GM19240 (cell line): ENCODE results near the gene ZDHHC14.

Experiments used
- DNase-seq: peaks from one replicate; pipeline ENCODE4 v3.0.0; 2011; ENCODE audit warnings: low spot score; ENCODE audit not compliant: insufficient read length

ZDHHC14 gene

GRCh38 chr6:157491571-157492232, 110.7 kb downstream of the ZDHHC14 start:
- DNase-seq: no peak

- DNase-seq: no peak
Observed at GRCh38 chr6:157492249-157492648, 111.3 kb downstream of the ZDHHC14 start.

DNA sequence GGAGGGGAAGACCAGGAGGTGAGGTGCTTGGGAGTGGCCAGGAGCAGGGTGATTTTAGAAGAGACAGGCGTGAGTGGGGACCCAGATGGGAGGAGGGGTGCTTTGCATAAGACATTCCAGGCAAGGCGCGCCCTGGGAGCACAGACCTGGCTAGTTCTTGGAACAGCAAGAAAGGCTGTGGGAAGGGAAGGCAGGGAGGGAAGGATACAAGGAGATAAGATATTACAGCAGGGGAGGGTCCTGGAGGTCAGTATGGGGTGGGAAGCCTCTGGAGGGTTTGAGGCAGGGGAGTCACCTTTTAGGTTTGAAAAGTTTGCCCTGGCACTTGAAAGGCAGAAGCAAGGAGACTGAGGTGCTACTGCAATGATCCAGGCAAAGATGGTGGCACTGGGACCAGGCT, 111.8 kb downstream of the ZDHHC14 start:
- no peak for DNase-seq

DNA sequence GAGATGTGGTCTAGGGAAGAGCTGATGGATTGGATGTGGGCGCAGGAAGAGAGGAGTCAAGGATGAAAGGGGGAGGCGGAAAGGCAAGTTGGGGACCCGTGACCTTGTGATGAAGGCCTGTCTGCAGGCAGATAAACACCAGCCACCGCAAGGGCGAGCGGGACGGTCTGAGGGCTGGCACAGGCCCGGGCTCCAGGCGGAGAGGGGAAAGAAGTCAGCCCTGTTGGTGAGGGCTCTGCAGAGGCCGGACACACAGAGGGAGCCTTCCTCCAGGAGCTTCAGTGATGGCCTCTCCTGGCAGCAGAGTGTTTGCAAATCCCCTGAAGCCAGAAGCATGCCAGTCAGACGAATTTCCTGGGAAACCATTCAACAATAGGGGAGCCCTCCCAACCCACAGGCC, 112.2 kb downstream of the ZDHHC14 start:
- DNase-seq: no peak

DNA sequence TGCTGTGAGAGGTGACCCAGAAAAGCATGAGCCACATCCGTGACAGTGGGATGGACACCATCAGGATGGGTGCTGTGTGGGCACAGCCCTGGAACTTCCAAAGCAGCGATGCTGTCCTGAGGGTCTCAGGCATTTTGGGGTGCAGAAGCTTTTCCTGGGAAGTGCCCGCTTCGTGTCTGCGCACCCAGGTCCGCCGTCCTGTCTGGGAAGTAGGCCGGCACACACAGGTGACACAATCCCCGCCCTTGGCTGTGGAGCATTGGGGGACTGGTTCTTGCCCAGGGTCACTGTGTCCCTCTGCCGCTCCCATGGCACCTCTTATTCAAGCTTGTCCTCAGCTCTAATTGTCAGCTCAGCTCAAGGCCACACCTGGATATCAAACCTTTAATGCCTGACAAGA, 112.6 kb downstream of the ZDHHC14 start:
- no peak for DNase-seq

GRCh38 chr6:157494132-157494710, 113.2 kb downstream of the ZDHHC14 start:
- no peak for DNase-seq

GRCh38 chr6:157496534-157497095, 115.6 kb downstream of the ZDHHC14 start:
- DNase-seq: no peak

DNA sequence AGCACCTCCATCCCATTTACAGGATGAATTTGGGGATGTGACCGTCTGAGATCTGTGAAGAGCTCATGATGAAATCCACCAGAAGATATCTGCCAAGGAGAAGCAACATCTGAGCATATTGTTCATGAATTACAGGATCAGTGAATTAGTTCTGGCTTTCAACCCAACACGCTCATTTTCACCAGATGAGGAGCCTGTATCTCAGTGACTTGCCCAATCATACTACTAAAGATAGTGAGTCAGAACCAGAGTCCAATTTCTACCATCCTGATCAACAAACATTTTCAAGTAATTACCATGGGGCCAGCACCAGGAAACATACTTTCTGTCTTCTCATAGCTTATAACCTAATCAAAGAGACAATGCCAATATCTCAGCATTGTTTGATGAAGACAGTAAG, 116.6 kb downstream of the ZDHHC14 start:
- no peak for DNase-seq

GRCh38 chr6:157498817-157499216, 117.8 kb downstream of the ZDHHC14 start:
- DNase-seq: no peak

- DNase-seq: no peak
Observed at GRCh38 chr6:157500022-157500421, 119.0 kb downstream of the ZDHHC14 start.

DNA sequence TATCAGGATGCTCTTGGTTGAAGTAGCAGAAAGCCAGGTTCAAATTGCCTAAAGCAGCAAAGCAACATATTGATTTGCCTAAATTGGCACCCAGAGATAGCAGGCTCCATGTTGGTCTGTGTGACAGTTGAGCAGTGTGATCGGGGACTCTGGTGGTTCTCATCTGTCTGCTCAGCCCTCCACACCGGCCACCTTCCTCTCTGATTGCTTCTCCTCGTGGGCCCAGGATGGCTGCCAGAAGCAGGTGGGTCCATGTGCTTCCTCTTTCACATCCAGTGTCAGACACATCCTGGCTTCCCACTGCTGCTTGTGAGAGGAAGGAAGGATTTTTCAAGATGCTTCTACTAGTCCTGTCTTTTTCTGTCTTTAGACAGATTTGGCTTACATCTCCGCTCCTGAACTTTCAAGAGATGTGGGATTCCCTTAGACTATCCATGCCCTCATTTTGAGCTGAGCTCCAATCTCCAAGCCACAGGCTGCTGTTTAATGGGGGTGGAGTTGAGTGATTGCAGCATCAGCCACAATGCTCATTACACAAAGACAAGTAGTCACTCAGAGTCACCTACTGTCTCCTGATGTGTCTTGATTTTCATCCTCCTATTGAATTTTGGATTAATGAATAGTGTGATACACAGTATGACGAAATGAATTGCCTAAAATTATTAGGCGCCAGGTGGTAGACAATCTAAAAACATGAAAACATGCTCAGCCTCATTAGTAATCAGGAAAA, 122.2 kb downstream of the ZDHHC14 start:
- no peak for DNase-seq

DNA sequence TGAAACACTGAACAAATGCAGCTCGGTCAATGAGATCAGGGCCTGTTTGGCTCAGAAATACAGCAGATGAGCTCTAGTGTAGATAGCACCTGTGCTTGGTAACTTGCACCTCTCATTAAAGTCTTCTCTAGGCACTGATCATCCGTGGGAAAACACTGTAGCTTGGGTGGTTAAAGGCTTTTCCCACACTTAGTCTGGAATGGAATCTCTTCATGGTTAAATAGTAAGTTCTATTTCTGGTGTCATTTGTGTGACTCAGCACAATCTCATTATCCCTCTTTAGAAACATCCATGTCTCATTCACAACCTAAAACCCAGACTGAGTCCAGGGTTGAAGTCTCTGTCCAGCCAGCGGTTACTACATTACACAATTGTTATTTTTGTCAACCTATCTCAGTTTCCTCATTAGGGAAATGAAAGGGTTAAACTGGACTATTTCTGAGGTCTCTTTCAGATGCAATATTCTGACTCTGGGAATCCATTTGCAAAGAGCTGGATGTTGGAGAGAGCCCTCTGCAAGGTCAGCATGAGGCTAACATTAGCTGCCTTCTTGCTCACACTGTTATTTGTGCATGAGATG, 125.0 kb downstream of the ZDHHC14 start:
- DNase-seq: no peak

GRCh38 chr6:157510323-157511188, 129.6 kb downstream of the ZDHHC14 start:
- no peak for DNase-seq

GRCh38 chr6:157511682-157512381, 130.8 kb downstream of the ZDHHC14 start:
- no peak for DNase-seq

DNA sequence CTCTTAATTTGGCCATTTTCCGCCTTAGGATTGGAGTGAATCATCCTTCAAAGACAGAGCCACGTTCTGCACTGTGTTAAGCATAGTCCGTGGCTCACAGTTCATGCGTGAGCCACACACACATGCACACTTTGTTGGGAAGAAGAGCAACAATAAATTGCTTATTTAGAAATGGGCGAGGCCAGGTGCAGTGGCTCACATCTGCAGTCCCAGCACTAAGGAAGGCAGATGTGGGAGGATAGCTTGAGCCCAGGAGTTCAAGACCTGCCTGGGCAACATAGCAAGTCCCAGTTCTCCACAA, 131.3 kb downstream of the ZDHHC14 start:
- DNase-seq: no peak

GRCh38 chr6:157513004-157513603, 132.1 kb downstream of the ZDHHC14 start:
- no peak for DNase-seq

- no peak for DNase-seq
Observed at GRCh38 chr6:157513619-157514485, 132.9 kb downstream of the ZDHHC14 start.

GRCh38 chr6:157514659-157515496, 133.9 kb downstream of the ZDHHC14 start:
- DNase-seq: no peak
